ENCODE data around the gene EEPD1.

The EEPD1 gene

DNA sequence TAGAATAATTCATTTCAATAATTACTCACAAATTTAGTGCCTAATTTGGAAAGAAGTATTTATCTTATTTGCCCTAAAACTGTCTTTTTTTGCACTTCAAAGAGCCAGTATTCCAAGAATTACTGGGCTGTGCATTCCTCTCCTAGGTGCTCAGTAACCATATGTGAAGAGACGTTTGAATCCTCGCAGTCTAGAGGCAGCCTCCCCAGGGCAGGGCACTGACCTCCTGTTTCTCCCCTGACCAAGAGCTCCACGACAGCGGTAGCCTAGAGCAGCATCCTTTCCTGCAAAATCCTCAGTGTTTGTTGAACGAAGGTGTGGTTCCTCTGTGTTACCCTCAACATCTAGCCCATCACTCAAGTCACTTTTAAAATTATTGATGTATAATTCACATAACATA lies 113.1 kb downstream of the EEPD1 start:
- Histone ChIP-seq H3K27ac (no peak overlapping the region), H3K9me3 (ENCODE audit: severe bottlenecking) (no peaks in the 10 kb centered on the region), H3K27me3 (ENCODE audit: insufficient read depth, low read depth, severe bottlenecking) (no peaks in the 10 kb centered on the region), H3K36me3 (no peaks in the 10 kb centered on the region), H3K4me3 (ENCODE audit: low read depth, low read length) (no peak overlapping the region)
- TF ChIP-seq, protein P1, sequence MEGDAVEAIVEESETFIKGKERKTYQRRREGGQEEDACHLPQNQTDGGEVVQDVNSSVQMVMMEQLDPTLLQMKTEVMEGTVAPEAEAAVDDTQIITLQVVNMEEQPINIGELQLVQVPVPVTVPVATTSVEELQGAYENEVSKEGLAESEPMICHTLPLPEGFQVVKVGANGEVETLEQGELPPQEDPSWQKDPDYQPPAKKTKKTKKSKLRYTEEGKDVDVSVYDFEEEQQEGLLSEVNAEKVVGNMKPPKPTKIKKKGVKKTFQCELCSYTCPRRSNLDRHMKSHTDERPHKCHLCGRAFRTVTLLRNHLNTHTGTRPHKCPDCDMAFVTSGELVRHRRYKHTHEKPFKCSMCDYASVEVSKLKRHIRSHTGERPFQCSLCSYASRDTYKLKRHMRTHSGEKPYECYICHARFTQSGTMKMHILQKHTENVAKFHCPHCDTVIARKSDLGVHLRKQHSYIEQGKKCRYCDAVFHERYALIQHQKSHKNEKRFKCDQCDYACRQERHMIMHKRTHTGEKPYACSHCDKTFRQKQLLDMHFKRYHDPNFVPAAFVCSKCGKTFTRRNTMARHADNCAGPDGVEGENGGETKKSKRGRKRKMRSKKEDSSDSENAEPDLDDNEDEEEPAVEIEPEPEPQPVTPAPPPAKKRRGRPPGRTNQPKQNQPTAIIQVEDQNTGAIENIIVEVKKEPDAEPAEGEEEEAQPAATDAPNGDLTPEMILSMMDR (IDR thresholded peaks at IDR 0.05; ENCODE audit: low read depth, low read length), result no peak
- no peak for DNase-seq

DNA sequence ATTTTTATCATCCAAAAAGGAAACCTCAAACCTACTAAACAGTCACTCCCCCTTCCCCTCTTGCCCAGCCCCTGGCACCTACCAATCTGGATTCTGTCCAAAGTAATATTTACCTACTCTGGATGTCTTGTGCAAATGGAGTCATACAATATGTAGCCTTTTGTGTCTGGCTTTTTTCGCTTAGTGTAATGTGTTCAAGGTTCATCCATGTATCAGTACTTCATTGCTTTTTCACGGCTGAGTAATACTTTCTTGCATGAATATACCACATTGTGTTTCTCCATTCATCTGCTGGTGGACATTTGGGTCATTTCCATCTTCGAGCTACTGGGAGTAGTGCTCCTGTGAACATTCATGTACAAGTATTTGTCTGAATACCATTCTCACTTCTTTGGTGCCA lies 113.6 kb downstream of the EEPD1 start:
- Histone ChIP-seq H3K4me3 (ENCODE audit: low read depth, low read length) (no peak overlapping the region), H3K9me3 (ENCODE audit: severe bottlenecking) (no peaks in the 10 kb centered on the region), H3K27me3 (ENCODE audit: insufficient read depth, low read depth, severe bottlenecking) (no peaks in the 10 kb centered on the region), H3K36me3 (no peaks in the 10 kb centered on the region), H3K27ac (no peak overlapping the region)
- DNase-seq, result no peak
- TF ChIP-seq, protein P1 (IDR thresholded peaks at IDR 0.05; ENCODE audit: low read depth, low read length), result no peak

DNA sequence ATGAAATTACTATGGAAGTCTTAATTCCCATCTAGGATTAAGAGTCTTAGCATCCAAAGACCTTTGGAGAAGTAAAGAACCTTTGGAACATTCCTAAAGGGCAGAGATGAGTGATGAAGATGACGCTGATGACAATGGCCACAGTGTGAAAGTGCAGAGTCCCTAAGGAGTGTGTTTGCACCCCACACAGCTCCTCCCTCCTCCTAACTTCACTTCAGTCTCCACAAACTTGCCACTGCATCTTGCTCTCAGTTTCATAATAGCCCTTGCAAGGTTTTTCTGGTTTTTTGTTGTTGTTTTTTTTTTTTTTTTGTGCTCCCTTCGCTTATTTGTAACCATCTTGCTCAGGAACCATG lies 119.1 kb downstream of the EEPD1 start:
- no peak overlapping the region for H3K27ac ChIP-seq
- TF ChIP-seq, protein P1 (IDR thresholded peaks at IDR 0.05; ENCODE audit: low read depth, low read length), result no peak
- H3K4me3 ChIP-seq (ENCODE audit: low read depth, low read length), result no peak overlapping the region
- no peaks in the 10 kb centered on the region for H3K9me3 ChIP-seq (ENCODE audit: severe bottlenecking)
- no peaks in the 10 kb centered on the region for H3K27me3 ChIP-seq (ENCODE audit: insufficient read depth, low read depth, severe bottlenecking)
- no peaks in the 10 kb centered on the region for H3K36me3 ChIP-seq
- DNase-seq, result no peak

DNA sequence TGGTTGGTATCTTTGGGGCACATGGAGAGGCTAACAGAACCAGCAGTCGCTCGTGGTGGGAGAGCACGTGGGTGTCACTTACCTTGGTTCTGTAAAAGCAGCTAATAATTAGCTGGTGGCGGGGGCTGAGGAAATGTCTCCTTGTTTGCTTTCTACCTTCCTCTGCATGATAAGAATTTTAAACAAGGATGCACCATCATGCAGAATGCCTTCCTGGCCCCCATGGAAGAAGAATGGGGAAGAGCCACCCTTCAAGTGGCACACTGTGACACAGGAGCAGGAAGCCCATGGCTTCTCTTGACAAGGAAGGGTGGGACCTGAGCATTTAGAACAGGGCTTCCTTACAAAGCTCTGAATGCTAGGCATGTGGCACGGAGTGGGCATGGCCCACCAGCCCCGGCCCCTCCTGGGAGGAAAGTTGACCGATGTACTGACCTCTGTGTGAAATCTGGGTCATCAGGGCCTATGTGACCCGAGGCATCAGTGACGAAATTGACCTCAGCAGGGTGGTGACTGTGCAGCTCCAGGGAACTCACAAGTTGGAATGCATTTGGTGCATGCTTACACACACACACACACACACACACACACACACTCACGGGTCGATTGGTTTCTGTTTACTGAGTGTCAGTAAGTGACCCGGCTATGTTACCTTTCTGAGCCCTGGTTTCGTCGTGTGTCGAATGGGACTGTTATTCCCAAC lies 119.7 kb downstream of the EEPD1 start:
- TF ChIP-seq, protein P1 (IDR thresholded peaks at IDR 0.05; ENCODE audit: low read depth, low read length), result no peak
- no peaks in the 10 kb centered on the region for H3K27me3 ChIP-seq (ENCODE audit: insufficient read depth, low read depth, severe bottlenecking)
- DNase-seq, result peak; percentile 30
- H3K9me3 ChIP-seq (ENCODE audit: severe bottlenecking), result no peaks in the 10 kb centered on the region
- H3K4me3 ChIP-seq (ENCODE audit: low read depth, low read length), result no peak overlapping the region
- H3K27ac ChIP-seq, result no peak overlapping the region
- no peaks in the 10 kb centered on the region for H3K36me3 ChIP-seq

DNA sequence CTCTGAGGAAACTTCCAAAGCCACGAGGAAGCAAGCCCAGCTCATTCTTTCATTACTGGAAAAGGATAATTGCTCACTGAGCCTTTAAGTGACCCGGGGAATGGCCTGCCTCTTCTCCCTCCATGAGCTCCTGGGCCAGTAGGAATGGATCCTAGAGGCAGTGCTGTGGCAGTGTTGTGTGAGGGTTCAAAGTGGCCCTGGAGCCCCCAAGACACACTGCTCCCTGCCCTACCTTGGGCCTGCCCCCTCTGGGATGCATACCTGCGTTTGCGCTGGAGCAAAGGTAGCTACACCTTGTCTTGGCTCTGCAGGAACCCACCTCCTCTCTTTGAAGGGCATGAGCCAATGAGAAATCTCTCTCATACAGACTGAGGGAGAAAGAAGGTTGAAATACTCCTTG lies 120.8 kb downstream of the EEPD1 start:
- H3K4me3 ChIP-seq (ENCODE audit: low read depth, low read length), result no peak overlapping the region
- no peak for DNase-seq
- H3K27me3 ChIP-seq (ENCODE audit: insufficient read depth, low read depth, severe bottlenecking), result no peaks in the 10 kb centered on the region
- H3K36me3 ChIP-seq, result no peaks in the 10 kb centered on the region
- H3K27ac ChIP-seq, result no peak overlapping the region
- H3K9me3 ChIP-seq (ENCODE audit: severe bottlenecking), result no peaks in the 10 kb centered on the region
- TF ChIP-seq, protein P1 (IDR thresholded peaks at IDR 0.05; ENCODE audit: low read depth, low read length), result no peak

DNA sequence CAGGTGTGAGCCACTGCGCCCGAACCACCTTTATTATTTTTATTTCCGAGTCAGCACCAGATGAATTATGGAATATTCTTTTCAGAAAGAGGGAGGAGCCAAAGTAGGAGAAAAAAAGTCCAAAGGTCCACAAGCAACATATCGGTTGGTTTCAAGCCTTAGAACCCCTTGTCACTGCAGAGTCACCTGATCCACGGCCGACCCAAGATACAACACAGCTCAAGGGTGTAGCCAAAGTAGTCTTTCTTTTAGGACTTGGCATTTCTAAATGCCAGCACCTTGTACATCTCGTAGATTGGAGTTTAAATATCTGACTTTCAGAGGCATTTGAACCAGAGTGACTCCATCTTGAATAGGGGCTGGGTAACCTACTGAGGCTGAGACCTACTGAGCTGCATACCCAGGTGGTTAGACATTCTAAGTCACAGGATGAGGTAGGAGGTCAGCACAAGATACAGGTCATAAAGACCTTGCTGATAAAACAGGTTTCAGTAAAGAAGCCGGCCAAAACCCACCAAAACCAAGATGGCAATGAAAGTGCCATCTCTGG lies 122.8 kb downstream of the EEPD1 start:
- H3K27ac ChIP-seq, result no peak overlapping the region
- TF ChIP-seq, protein P1 (IDR thresholded peaks at IDR 0.05; ENCODE audit: low read depth, low read length), result no peak

More for the DNA sequence above, 122.8 kb downstream of the EEPD1 start:
- H3K36me3 ChIP-seq, result no peaks in the 10 kb centered on the region
- no peaks in the 10 kb centered on the region for H3K9me3 ChIP-seq (ENCODE audit: severe bottlenecking)
- no peak for DNase-seq
- no peak overlapping the region for H3K4me3 ChIP-seq (ENCODE audit: low read depth, low read length)
- no peaks in the 10 kb centered on the region for H3K27me3 ChIP-seq (ENCODE audit: insufficient read depth, low read depth, severe bottlenecking)
